ENCODE measurements around the gene CLCF1.

CLCF1 gene

GRCh38 chr11:67393990-67394389 is 20.6 kb upstream of the CLCF1 start:
- DNase-seq = no peak

GRCh38 chr11:67393437-67393836 is 20.0 kb upstream of the CLCF1 start:
- DNase-seq = no peak

- DNase-seq = no peak
Measured at GRCh38 chr11:67392183-67392715, 18.9 kb upstream of the CLCF1 start.

- peak; percentile 83 for DNase-seq
Measured at GRCh38 chr11:67391304-67392182, 18.1 kb upstream of the CLCF1 start, which contains the start of gene RAD9A. RAD9A (plus strand) TSS chr11:67391986; CDS start chr11:67392045, 59 bp downstream.

- DNase-seq = no peak
Measured at GRCh38 chr11:67390947-67391303, 17.5 kb upstream of the CLCF1 start.

- no peak for DNase-seq
Measured at GRCh38 chr11:67389477-67389876, 16.1 kb upstream of the CLCF1 start.

GRCh38 chr11:67387518-67387917 is 14.1 kb upstream of the CLCF1 start:
- DNase-seq = no peak

GRCh38 chr11:67387069-67387468 is 13.7 kb upstream of the CLCF1 start:
- no peak for DNase-seq

- no peak for DNase-seq
Measured at GRCh38 chr11:67384851-67385366, 11.5 kb upstream of the CLCF1 start.

- peak; percentile 20 for DNase-seq
Measured at GRCh38 chr11:67382276-67383136, 9.1 kb upstream of the CLCF1 start.

GRCh38 chr11:67381244-67381972 is 8.0 kb upstream of the CLCF1 start:
- DNase-seq = no peak

GRCh38 chr11:67379061-67380058 is 6.0 kb upstream of the CLCF1 start:
- DNase-seq = peak; percentile 41

GRCh38 chr11:67378544-67378943 is 5.1 kb upstream of the CLCF1 start:
- DNase-seq = no peak

GRCh38 chr11:67376873-67377808 is 3.7 kb upstream of the CLCF1 start:
- DNase-seq = no peak

- DNase-seq = no peak
Measured at GRCh38 chr11:67376063-67376820, 2.8 kb upstream of the CLCF1 start.

GRCh38 chr11:67375320-67376055 is 2.1 kb upstream of the CLCF1 start:
- no peak for DNase-seq

GRCh38 chr11:67374571-67375281 is 1.3 kb upstream of the CLCF1 start:
- no peak for DNase-seq
